Stomach smooth muscle (tissue), 2 donors: ENCODE measurements around the gene B4GALNT1.

Source experiments
- H3K27ac ChIP-seq: one replicate; pipeline ENCODE4 v1.7.0; 2013; ENCODE audit warnings: mild to moderate bottlenecking, low read length, inconsistent platforms
- H3K27me3 ChIP-seq, 2 donors: one replicate each; pipeline ENCODE4 v1.7.0; 2013; ENCODE audit warnings: low read length in 2 of 2; ENCODE audit not compliant: insufficient read depth in 2 of 2, control insufficient read depth in 1 of 2
- H3K36me3 ChIP-seq, 2 donors: one replicate each; pipeline ENCODE4 v1.7.0; 2013; ENCODE audit warnings: low read length in 2 of 2; ENCODE audit not compliant: control insufficient read depth in 2 of 2, insufficient read depth in 2 of 2
- H3K4me1 ChIP-seq: one replicate; pipeline ENCODE4 v1.7.0; 2013; ENCODE audit warnings: low read length; ENCODE audit not compliant: control insufficient read depth, insufficient read depth
- H3K4me3 ChIP-seq, 2 donors: one replicate each; pipeline ENCODE4 v1.7.0; 2013; ENCODE audit warnings: low read length in 2 of 2
- H3K9ac ChIP-seq, 2 donors: one replicate each; pipeline ENCODE4 v1.7.0; 2013; ENCODE audit warnings: low read length in 2 of 2, mild to moderate bottlenecking in 1 of 2
- H3K9me3 ChIP-seq, 2 donors: one replicate each; pipeline ENCODE4 v1.7.0; 2013; ENCODE audit warnings: low read length in 2 of 2; ENCODE audit not compliant: control insufficient read depth in 2 of 2
- donor health status: healthy.
- donor health status: Pancreatic carcinoma.

Gene B4GALNT1

GRCh38 chr12:57605811-57606311 lies 27.1 kb downstream of the B4GALNT1 start:
- Histone ChIP-seq H3K9me3 (no peaks in the 10 kb centered on the region), H3K4me1 (peaks cover 40% of the 10 kb centered on the region), H3K4me3 (peak overlapping the region; percentile 85 to 89), H3K36me3 (peaks cover 9 to 25% of the 10 kb centered on the region in 2 donors), H3K27me3 (no peaks in the 10 kb centered on the region), H3K9ac (peak overlapping the region; percentile 86 to 87), H3K27ac (peak overlapping the region; percentile 98)

GRCh38 chr12:57604992-57605810 lies 27.8 kb downstream of the B4GALNT1 start:
- Histone ChIP-seq H3K36me3 (peaks cover 9 to 28% of the 10 kb centered on the region in 2 donors), H3K4me3 (peak overlapping the region; percentile 85 to 89), H3K4me1 (peaks cover 40% of the 10 kb centered on the region), H3K9ac (peak overlapping the region; percentile 86 to 87), H3K27ac (peak overlapping the region; percentile 98), H3K27me3 (no peaks in the 10 kb centered on the region), H3K9me3 (no peaks in the 10 kb centered on the region)

GRCh38 chr12:57604454-57604991 lies 28.5 kb downstream of the B4GALNT1 start, which contains the start of gene DTX3:
DTX3 (plus strand) TSS chr12:57604824; CDS start chr12:57606518, 1,694 bp downstream.
- peaks cover 9 to 32% of the 10 kb centered on the region in 2 donors for H3K36me3 ChIP-seq
- no peaks in the 10 kb centered on the region for H3K27me3 ChIP-seq
- peak within 1 kb of the TSS; percentile 98 for H3K27ac ChIP-seq
- peak within 1 kb of the TSS; percentile 85 to 89 for H3K4me3 ChIP-seq
- peaks cover 33% of the 10 kb centered on the region for H3K4me1 ChIP-seq
- no peaks in the 10 kb centered on the region for H3K9me3 ChIP-seq
- peak within 1 kb of the TSS; percentile 87 to 96 for H3K9ac ChIP-seq

- H3K9ac ChIP-seq: peak overlapping the region; percentile 87 to 96
- H3K4me1 ChIP-seq: peaks cover 27% of the 10 kb centered on the region
- no peaks in the 10 kb centered on the region for H3K27me3 ChIP-seq
- no peaks in the 10 kb centered on the region for H3K9me3 ChIP-seq
- peaks cover 9 to 36% of the 10 kb centered on the region in 2 donors for H3K36me3 ChIP-seq
- H3K4me3 ChIP-seq: peak overlapping the region; percentile 85 to 89
- peak overlapping the region; percentile 98 for H3K27ac ChIP-seq
Measured at GRCh38 chr12:57603815-57604453, 29.1 kb downstream of the B4GALNT1 start.

GRCh38 chr12:57603324-57603723 lies 29.7 kb downstream of the B4GALNT1 start:
- Histone ChIP-seq H3K36me3 (peaks cover 5 to 34% of the 10 kb centered on the region in 2 donors), H3K4me1 (peaks cover 26% of the 10 kb centered on the region)

GRCh38 chr12:57602544-57602943 lies 30.5 kb downstream of the B4GALNT1 start:
- Histone ChIP-seq H3K27ac (peak overlapping the region; percentile 31), H3K4me1 (peaks cover 26% of the 10 kb centered on the region), H3K9ac (no peak overlapping the region), H3K4me3 (no peak overlapping the region), H3K27me3 (no peaks in the 10 kb centered on the region), H3K9me3 (no peaks in the 10 kb centered on the region), H3K36me3 (peaks cover 9 to 34% of the 10 kb centered on the region in 2 donors)

More at GRCh38 chr12:57603324-57603723, 29.7 kb downstream of the B4GALNT1 start:
- no peaks in the 10 kb centered on the region for H3K9me3 ChIP-seq
- H3K9ac ChIP-seq: peak overlapping the region; percentile 87 to 96
- peak overlapping the region in 1 of 2 donors; percentile 89 for H3K4me3 ChIP-seq
- H3K27me3 ChIP-seq: no peaks in the 10 kb centered on the region
- H3K27ac ChIP-seq: peak overlapping the region; percentile 98

GRCh38 chr12:57600395-57600794 lies 32.6 kb downstream of the B4GALNT1 start:
- no peaks in the 10 kb centered on the region for H3K9me3 ChIP-seq
- H3K27ac ChIP-seq: no peak overlapping the region
- no peaks in the 10 kb centered on the region for H3K27me3 ChIP-seq
- H3K4me3 ChIP-seq: no peak overlapping the region
- H3K9ac ChIP-seq: no peak overlapping the region
- H3K4me1 ChIP-seq: peaks cover 17% of the 10 kb centered on the region
- H3K36me3 ChIP-seq: peaks cover 16 to 44% of the 10 kb centered on the region in 2 donors

- no peak overlapping the region for H3K27ac ChIP-seq
- no peaks in the 10 kb centered on the region for H3K27me3 ChIP-seq
- H3K4me1 ChIP-seq: peaks cover 15% of the 10 kb centered on the region
- no peak overlapping the region for H3K9ac ChIP-seq
- peaks cover 10 to 21% of the 10 kb centered on the region in 2 donors for H3K36me3 ChIP-seq
- H3K4me3 ChIP-seq: no peak overlapping the region
- H3K9me3 ChIP-seq: no peaks in the 10 kb centered on the region
Measured at GRCh38 chr12:57593187-57593586, 39.8 kb downstream of the B4GALNT1 start.

GRCh38 chr12:57592551-57593165 lies 40.3 kb downstream of the B4GALNT1 start:
- Histone ChIP-seq H3K4me3 (no peak overlapping the region), H3K27ac (no peak overlapping the region), H3K9me3 (no peaks in the 10 kb centered on the region), H3K27me3 (no peaks in the 10 kb centered on the region), H3K36me3 (peaks cover 8 to 21% of the 10 kb centered on the region in 2 donors), H3K4me1 (peaks cover 15% of the 10 kb centered on the region), H3K9ac (no peak overlapping the region)

GRCh38 chr12:57591782-57592325 lies 41.1 kb downstream of the B4GALNT1 start:
- peak overlapping the region; percentile 67 to 80 for H3K9ac ChIP-seq
- H3K27ac ChIP-seq: peak overlapping the region; percentile 55
- H3K4me3 ChIP-seq: peak overlapping the region; percentile 88 to 92
- H3K27me3 ChIP-seq: no peaks in the 10 kb centered on the region
- H3K9me3 ChIP-seq: no peaks in the 10 kb centered on the region
- H3K36me3 ChIP-seq: peaks cover 4 to 20% of the 10 kb centered on the region in 2 donors
- H3K4me1 ChIP-seq: peaks cover 15% of the 10 kb centered on the region
